NCI-H69 (cell line): ENCODE data around the gene EIF4H.
"Not testable (repeated sequence)": the region's sequence is repeated elsewhere in the genome, so short reads cannot be mapped to it uniquely, and the experiment has no call there.

Experiments
- DNase-seq: peaks from one replicate; lab custom pipeline; 2025; lab: John Stamatoyannopoulos, UW

Gene EIF4H

GRCh38 chr7:74224907-74225306 is 50.8 kb downstream of the EIF4H start:
- DNase-seq, result not testable (repeated sequence)

GRCh38 chr7:74225400-74225799 is 51.2 kb downstream of the EIF4H start:
- DNase-seq, result no peak

- DNase-seq, result no peak
Measured at GRCh38 chr7:74226633-74227032, 52.5 kb downstream of the EIF4H start.

- DNase-seq, result no peak
Measured at GRCh38 chr7:74228951-74229900, 55.1 kb downstream of the EIF4H start.

- no peak for DNase-seq
Measured at GRCh38 chr7:74230446-74231231, 56.5 kb downstream of the EIF4H start.

- DNase-seq, result no peak
Measured at GRCh38 chr7:74231232-74231590, 57.1 kb downstream of the EIF4H start.

GRCh38 chr7:74233655-74234285 is 59.6 kb downstream of the EIF4H start:
- DNase-seq, result no peak

GRCh38 chr7:74235518-74236268 is 61.5 kb downstream of the EIF4H start:
- no peak for DNase-seq

- no peak for DNase-seq
Measured at GRCh38 chr7:74236284-74236683, 62.1 kb downstream of the EIF4H start.

GRCh38 chr7:74240482-74240881 is 66.3 kb downstream of the EIF4H start:
- DNase-seq, result no peak

- DNase-seq, result no peak
Measured at GRCh38 chr7:74242122-74242443, 67.9 kb downstream of the EIF4H start.

- no peak for DNase-seq
Measured at GRCh38 chr7:74246497-74246896, 72.3 kb downstream of the EIF4H start.
